SU-DHL-6 (cell line): ENCODE data around the gene COBL.

Experiments
- EZH2phosphoT487 ChIP-seq: fragments of 200-600 bp; sonication (generic), shearing (Covaris generic); conservative IDR thresholded peaks from 2 replicates; pipeline ENCODE4 v1.6.1; 2018; ENCODE audit warnings: mild to moderate bottlenecking, antibody characterized with exemption, low read length, moderate library complexity, mixed read lengths
- TF ChIP-seq, protein P1 (sequence below): fragments of 200-600 bp; sonication (generic); IDR thresholded peaks from one replicate; pipeline ENCODE4 v1.5.1; 2017; ENCODE audit warnings: antibody characterized with exemption, mild to moderate bottlenecking, low read length, moderate library complexity; ENCODE audit not compliant: insufficient read depth, poor library complexity, severe bottlenecking

DNA sequence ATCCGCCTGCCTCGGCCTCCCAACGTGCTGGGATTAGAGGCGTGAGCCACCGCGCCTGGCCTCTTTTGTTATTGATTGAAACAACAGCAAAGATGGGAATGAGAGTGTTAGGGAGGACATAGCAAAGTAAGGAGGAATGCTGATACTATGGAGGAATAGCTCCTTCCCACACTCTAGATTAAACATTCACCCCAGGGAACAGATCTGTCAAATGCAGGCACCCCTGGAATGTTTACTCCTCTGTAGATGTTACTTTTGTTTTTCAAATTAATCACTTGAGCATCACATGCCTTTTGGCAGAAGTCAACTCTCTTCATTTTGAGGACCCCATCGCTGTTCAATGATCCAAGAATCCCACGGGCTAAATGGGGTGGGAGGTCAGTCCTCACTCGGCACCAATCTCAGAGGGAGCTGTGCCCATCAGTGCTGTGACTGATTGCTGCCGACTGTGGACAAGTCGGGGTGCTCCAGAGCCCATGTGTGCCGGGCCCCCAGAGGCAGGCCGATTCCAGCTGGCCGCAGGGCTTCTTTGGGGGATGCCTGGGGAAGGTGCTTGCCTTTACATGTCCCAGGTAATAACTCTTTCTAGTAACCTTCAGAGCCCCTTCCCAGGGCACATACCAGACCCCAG, 10.2 kb upstream of the COBL start:
- TF ChIP-seq, protein P1, sequence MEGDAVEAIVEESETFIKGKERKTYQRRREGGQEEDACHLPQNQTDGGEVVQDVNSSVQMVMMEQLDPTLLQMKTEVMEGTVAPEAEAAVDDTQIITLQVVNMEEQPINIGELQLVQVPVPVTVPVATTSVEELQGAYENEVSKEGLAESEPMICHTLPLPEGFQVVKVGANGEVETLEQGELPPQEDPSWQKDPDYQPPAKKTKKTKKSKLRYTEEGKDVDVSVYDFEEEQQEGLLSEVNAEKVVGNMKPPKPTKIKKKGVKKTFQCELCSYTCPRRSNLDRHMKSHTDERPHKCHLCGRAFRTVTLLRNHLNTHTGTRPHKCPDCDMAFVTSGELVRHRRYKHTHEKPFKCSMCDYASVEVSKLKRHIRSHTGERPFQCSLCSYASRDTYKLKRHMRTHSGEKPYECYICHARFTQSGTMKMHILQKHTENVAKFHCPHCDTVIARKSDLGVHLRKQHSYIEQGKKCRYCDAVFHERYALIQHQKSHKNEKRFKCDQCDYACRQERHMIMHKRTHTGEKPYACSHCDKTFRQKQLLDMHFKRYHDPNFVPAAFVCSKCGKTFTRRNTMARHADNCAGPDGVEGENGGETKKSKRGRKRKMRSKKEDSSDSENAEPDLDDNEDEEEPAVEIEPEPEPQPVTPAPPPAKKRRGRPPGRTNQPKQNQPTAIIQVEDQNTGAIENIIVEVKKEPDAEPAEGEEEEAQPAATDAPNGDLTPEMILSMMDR: no peak
- TF ChIP-seq EZH2phosphoT487: no peak
